K562 (cell line): ENCODE measurements around the gene MTERF2. TPM values are rescaled to one million over a fixed set of nuclear protein-coding genes. Genes with fewer than 3 reads are reported as not detected.
A peak's percentile ranks its signal among the peaks of the same experiment; 100 is the strongest.

ENCODE experiments used
- DLX4 ChIP-seq: fragments of 250-450 bp; sonication (Bioruptor Pico); IDR thresholded peaks from 2 replicates; pipeline ENCODE4 v1.6.1; 2021; ENCODE audit warnings: mild to moderate bottlenecking
- ELF2 ChIP-seq: fragments of 250-450 bp; sonication (Bioruptor Pico); IDR thresholded peaks from 2 replicates; pipeline ENCODE4 v1.5.0; 2021; ENCODE audit warnings: mild to moderate bottlenecking
- KDM5B ChIP-seq: fragments of 200-600 bp; sonication (generic); IDR thresholded peaks from 2 replicates; pipeline ENCODE4 v1.6.1; 2012; ENCODE audit warnings: low read depth, mild to moderate bottlenecking, moderate library complexity, low read length, control low read depth, inconsistent platforms; ENCODE audit not compliant: insufficient replicate concordance
- PHF20 ChIP-seq: fragments of 450-650 bp; IDR thresholded peaks from 2 replicates; pipeline ENCODE4 v1.6.1; 2018; ENCODE audit not compliant: partially characterized antibody
- SMAD1 ChIP-seq: fragments of 150-350 bp; IDR thresholded peaks from 2 replicates; pipeline ENCODE4 v1.6.1; 2014; ENCODE audit warnings: low read length, low read depth; ENCODE audit not compliant: partially characterized antibody
- SMARCA4 ChIP-seq: fragments of 450-650 bp; IDR thresholded peaks from 2 replicates; pipeline ENCODE4 v1.6.1; 2016
- STAT6 ChIP-seq: sonication (generic); formaldehyde crosslinking; IDR thresholded peaks from 2 replicates; pipeline ENCODE4 v1.8.1; 2023; ENCODE audit warnings: mild to moderate bottlenecking, missing genetic modification reagents
- TCF7 ChIP-seq: sonication (generic); IDR thresholded peaks from 2 replicates; pipeline ENCODE4 v1.6.1; 2016; ENCODE audit warnings: antibody characterized with exemption, borderline replicate concordance
- ZFP30 ChIP-seq: fragments of 250-450 bp; sonication (Bioruptor Pico); IDR thresholded peaks from 2 replicates; pipeline ENCODE4 v1.8.0; 2022; ENCODE audit warnings: moderate library complexity, mild to moderate bottlenecking, inconsistent platforms, borderline replicate concordance
- ZNF408 ChIP-seq: fragments of 250-450 bp; sonication (Bioruptor Pico); IDR thresholded peaks from 2 replicates; pipeline ENCODE4 v1.4.0; 2020; ENCODE audit warnings: low read depth, mild to moderate bottlenecking, moderate library complexity
- polyA plus RNA-seq, 8 experiments: library from polyadenylated mRNA; depleted of rRNA in 4 of 8; stranded (reverse) in 5 of 8; unstranded in 3 of 8; fragments of >200 nt; fragmentation: Nextera tagmentation in 2 of 8; fragmentation: Illumina TruSeq in 1 of 8; extraction: Ambion mirVana in 2 of 8; extraction: Trizol in 1 of 8; gene quantifications; 2 replicates each; pipeline versions ENCODE4 v1.2.1 to v1.2.3, GENCODE V29; 2011 to 2014; ENCODE audit warnings: inconsistent platforms in 1 of 8, missing spikeins in 1 of 8
- total RNA-seq, 7 experiments: library from RNA; depleted of rRNA in 6 of 7; stranded (reverse); fragments of >200 nt in 6 of 7; fragmentation: Illumina TruSeq in 2 of 7; extraction: Trizol in 2 of 7; gene quantifications; 2 replicates each; pipeline versions ENCODE4 v1.2.1 to v1.2.3, GENCODE V29; 2011 to 2021; ENCODE audit warnings: low replicate concordance in 1 of 7
- TF ChIP-seq, protein P1 (sequence below): fragments of 450-650 bp; formaldehyde crosslinking; IDR thresholded peaks from 2 replicates; pipeline ENCODE4 v1.4.0; 2022; ENCODE audit warnings: missing genetic modification characterization
- TF ChIP-seq, protein P2 (sequence below): sonication (generic); formaldehyde crosslinking; IDR thresholded peaks from 2 replicates; pipeline ENCODE4 v1.8.0; 2022; ENCODE audit warnings: mild to moderate bottlenecking, missing genetic modification reagents
- TF ChIP-seq, protein P3 (sequence below): fragments of 450-650 bp; IDR thresholded peaks from 2 replicates; pipeline ENCODE4 v1.6.1; 2017; ENCODE audit warnings: mild to moderate bottlenecking, moderate library complexity

The MTERF2 gene
- total and polyA plus RNA-seq, 9 of the 15 experiments (the other 6 are each of a cell fraction or from before 2014, with no cell fraction given) = 10.0 to 63.2 (median 33.2) TPM

- TF ChIP-seq, protein P1, sequence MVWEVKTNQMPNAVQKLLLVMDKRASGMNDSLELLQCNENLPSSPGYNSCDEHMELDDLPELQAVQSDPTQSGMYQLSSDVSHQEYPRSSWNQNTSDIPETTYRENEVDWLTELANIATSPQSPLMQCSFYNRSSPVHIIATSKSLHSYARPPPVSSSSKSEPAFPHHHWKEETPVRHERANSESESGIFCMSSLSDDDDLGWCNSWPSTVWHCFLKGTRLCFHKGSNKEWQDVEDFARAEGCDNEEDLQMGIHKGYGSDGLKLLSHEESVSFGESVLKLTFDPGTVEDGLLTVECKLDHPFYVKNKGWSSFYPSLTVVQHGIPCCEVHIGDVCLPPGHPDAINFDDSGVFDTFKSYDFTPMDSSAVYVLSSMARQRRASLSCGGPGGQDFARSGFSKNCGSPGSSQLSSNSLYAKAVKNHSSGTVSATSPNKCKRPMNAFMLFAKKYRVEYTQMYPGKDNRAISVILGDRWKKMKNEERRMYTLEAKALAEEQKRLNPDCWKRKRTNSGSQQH = no peak
- no peak for TF ChIP-seq ZNF408 (CRISPR knock-in tag)
- TF ChIP-seq SMAD1 = no peak
- no peak for TF ChIP-seq KDM5B
- no peak for TF ChIP-seq DLX4 (CRISPR knock-in tag)
- TF ChIP-seq ELF2 = no peak
- TF ChIP-seq ZFP30 (CRISPR knock-in tag) = no peak
- no peak for TF ChIP-seq TCF7
- TF ChIP-seq, protein P2, sequence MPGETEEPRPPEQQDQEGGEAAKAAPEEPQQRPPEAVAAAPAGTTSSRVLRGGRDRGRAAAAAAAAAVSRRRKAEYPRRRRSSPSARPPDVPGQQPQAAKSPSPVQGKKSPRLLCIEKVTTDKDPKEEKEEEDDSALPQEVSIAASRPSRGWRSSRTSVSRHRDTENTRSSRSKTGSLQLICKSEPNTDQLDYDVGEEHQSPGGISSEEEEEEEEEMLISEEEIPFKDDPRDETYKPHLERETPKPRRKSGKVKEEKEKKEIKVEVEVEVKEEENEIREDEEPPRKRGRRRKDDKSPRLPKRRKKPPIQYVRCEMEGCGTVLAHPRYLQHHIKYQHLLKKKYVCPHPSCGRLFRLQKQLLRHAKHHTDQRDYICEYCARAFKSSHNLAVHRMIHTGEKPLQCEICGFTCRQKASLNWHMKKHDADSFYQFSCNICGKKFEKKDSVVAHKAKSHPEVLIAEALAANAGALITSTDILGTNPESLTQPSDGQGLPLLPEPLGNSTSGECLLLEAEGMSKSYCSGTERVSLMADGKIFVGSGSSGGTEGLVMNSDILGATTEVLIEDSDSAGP (CRISPR knock-in tag) = no peak
- TF ChIP-seq, protein P3, sequence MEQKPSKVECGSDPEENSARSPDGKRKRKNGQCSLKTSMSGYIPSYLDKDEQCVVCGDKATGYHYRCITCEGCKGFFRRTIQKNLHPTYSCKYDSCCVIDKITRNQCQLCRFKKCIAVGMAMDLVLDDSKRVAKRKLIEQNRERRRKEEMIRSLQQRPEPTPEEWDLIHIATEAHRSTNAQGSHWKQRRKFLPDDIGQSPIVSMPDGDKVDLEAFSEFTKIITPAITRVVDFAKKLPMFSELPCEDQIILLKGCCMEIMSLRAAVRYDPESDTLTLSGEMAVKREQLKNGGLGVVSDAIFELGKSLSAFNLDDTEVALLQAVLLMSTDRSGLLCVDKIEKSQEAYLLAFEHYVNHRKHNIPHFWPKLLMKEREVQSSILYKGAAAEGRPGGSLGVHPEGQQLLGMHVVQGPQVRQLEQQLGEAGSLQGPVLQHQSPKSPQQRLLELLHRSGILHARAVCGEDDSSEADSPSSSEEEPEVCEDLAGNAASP = no peak
- TF ChIP-seq SMARCA4 = peak; percentile 90
- TF ChIP-seq PHF20 = no peak
- no peak for TF ChIP-seq STAT6 (CRISPR knock-in tag)
Observed at GRCh38 chr12:106941481-106942156, 45.3 kb downstream of the MTERF2 start (continued).
